HepG2 (cell line): ENCODE data around the gene BTN1A1. TPM values are rescaled to one million over a fixed set of nuclear protein-coding genes. Genes with fewer than 3 reads are reported as not detected.

Experiments used
- DNMT1 ChIP-seq: sonication (generic); formaldehyde crosslinking; IDR thresholded peaks from 2 replicates; pipeline ENCODE4 v1.5.1; 2020; ENCODE audit warnings: mild to moderate bottlenecking, missing genetic modification reagents
- FOXA1 ChIP-seq, 2 experiments: fragments of 450-650 bp in 1 of 2; sonication (generic) in 1 of 2; formaldehyde crosslinking in 1 of 2; IDR thresholded peaks; 2 replicates each; pipeline versions ENCODE4 v1.4.0 to v1.6.1; 2016 to 2020; ENCODE audit warnings: missing genetic modification reagents in 1 of 2
- GATAD1 ChIP-seq: IDR thresholded peaks from 2 replicates; pipeline ENCODE4 v1.6.1; 2016; ENCODE audit warnings: missing genetic modification reagents, missing compliant biosample characterization
- GTF3A ChIP-seq: sonication (generic); formaldehyde crosslinking; conservative IDR thresholded peaks from 2 replicates; pipeline ENCODE4 v1.4.0; 2020; ENCODE audit warnings: mild to moderate bottlenecking, missing genetic modification reagents
- HOXA5 ChIP-seq: sonication (generic); formaldehyde crosslinking; IDR thresholded peaks from 2 replicates; pipeline ENCODE4 v1.4.0; 2020; ENCODE audit warnings: missing genetic modification reagents
- KLF12 ChIP-seq: sonication (generic); formaldehyde crosslinking; IDR thresholded peaks from 2 replicates; pipeline ENCODE4 v1.4.0; 2020; ENCODE audit warnings: missing genetic modification reagents, borderline replicate concordance
- NCOA2 ChIP-seq: sonication (generic); formaldehyde crosslinking; IDR thresholded peaks from 2 replicates; pipeline ENCODE4 v1.8.0; 2022; ENCODE audit warnings: inconsistent platforms
- PITX1 ChIP-seq: sonication (generic); formaldehyde crosslinking; IDR thresholded peaks from 2 replicates; pipeline ENCODE4 v1.5.1; 2020; ENCODE audit warnings: mild to moderate bottlenecking, missing genetic modification reagents
- RXRB ChIP-seq: IDR thresholded peaks from 2 replicates; pipeline ENCODE4 v1.6.1; 2016; ENCODE audit warnings: borderline replicate concordance, missing genetic modification reagents, missing compliant biosample characterization
- SALL1 ChIP-seq: sonication (generic); formaldehyde crosslinking; IDR thresholded peaks from 2 replicates; pipeline ENCODE4 v1.8.0; 2022; ENCODE audit warnings: mild to moderate bottlenecking, missing genetic modification reagents
- SCMH1 ChIP-seq: sonication (generic); formaldehyde crosslinking; IDR thresholded peaks from 2 replicates; pipeline ENCODE4 v1.9.0; 2021; ENCODE audit warnings: missing genetic modification reagents, mild to moderate bottlenecking, borderline replicate concordance
- TBP ChIP-seq: sonication (generic); formaldehyde crosslinking; IDR thresholded peaks from 2 replicates; pipeline ENCODE4 v1.5.0; 2020; ENCODE audit warnings: missing genetic modification reagents
- TFAP4 ChIP-seq: sonication (generic); IDR thresholded peaks from 2 replicates; pipeline ENCODE4 v1.6.1; 2016; ENCODE audit warnings: low read depth, borderline replicate concordance
- ZBTB42 ChIP-seq: sonication (generic); formaldehyde crosslinking; IDR thresholded peaks from 2 replicates; pipeline ENCODE4 v1.5.0; 2020; ENCODE audit warnings: mild to moderate bottlenecking, missing genetic modification reagents
- ZBTB7A ChIP-seq: sonication (generic); formaldehyde crosslinking; IDR thresholded peaks from 2 replicates; pipeline ENCODE4 v1.8.0; 2022; ENCODE audit warnings: mild to moderate bottlenecking, missing genetic modification reagents
- ZNF350 ChIP-seq: sonication (generic); formaldehyde crosslinking; IDR thresholded peaks from 2 replicates; pipeline ENCODE4 v1.4.0; 2020; ENCODE audit warnings: mild to moderate bottlenecking, low read depth, missing genetic modification reagents, borderline replicate concordance
- ZNF550 ChIP-seq: sonication (generic); formaldehyde crosslinking; IDR thresholded peaks from 2 replicates; pipeline ENCODE4 v1.4.0; 2020; ENCODE audit warnings: mild to moderate bottlenecking, missing genetic modification reagents, borderline replicate concordance
- ZNF558 ChIP-seq: sonication (generic); formaldehyde crosslinking; IDR thresholded peaks from 2 replicates; pipeline ENCODE4 v1.9.0; 2022; ENCODE audit warnings: mild to moderate bottlenecking, missing genetic modification reagents, borderline replicate concordance
- ZNF724P ChIP-seq: sonication (generic); formaldehyde crosslinking; IDR thresholded peaks from 2 replicates; pipeline ENCODE4 v1.8.0; 2022; ENCODE audit warnings: missing genetic modification reagents, borderline replicate concordance
- polyA plus RNA-seq, 8 experiments: library from polyadenylated mRNA; depleted of rRNA in 3 of 8; stranded (reverse) in 7 of 8; unstranded in 1 of 8; fragments of >200 nt; fragmentation: Illumina TruSeq in 4 of 8; extraction: Trizol in 4 of 8; gene quantifications; 2 replicates each; pipeline versions ENCODE4 v1.2.1 to v1.2.3, GENCODE V29; 2011 to 2016; ENCODE audit warnings: low read depth in 4 of 8, missing spikeins in 1 of 8, mixed read lengths in 1 of 8; ENCODE audit not compliant: insufficient read depth in 1 of 8
- total RNA-seq, 5 experiments: library from RNA; depleted of rRNA; stranded (reverse); fragments of >200 nt; fragmentation: Illumina TruSeq; extraction: Trizol; gene quantifications; 2 replicates each; pipeline ENCODE4 v1.2.3, GENCODE V29; 2016; ENCODE audit warnings: low read depth in 1 of 5
- TF ChIP-seq, protein P1 (sequence below): fragments of 450-650 bp; IDR thresholded peaks from 2 replicates; pipeline ENCODE4 v1.6.1; 2017; ENCODE audit warnings: mild to moderate bottlenecking
- TF ChIP-seq, protein P2 (sequence below): sonication (generic); formaldehyde crosslinking; IDR thresholded peaks from 2 replicates; pipeline ENCODE4 v1.9.0; 2021; ENCODE audit warnings: missing genetic modification reagents, mild to moderate bottlenecking, borderline replicate concordance

The BTN1A1 gene
- total and polyA plus RNA-seq, 2 of the 13 experiments (the other 11 are each of a cell fraction or from before 2014, with no cell fraction given) = 0.04 TPM; not detected in 1

DNA sequence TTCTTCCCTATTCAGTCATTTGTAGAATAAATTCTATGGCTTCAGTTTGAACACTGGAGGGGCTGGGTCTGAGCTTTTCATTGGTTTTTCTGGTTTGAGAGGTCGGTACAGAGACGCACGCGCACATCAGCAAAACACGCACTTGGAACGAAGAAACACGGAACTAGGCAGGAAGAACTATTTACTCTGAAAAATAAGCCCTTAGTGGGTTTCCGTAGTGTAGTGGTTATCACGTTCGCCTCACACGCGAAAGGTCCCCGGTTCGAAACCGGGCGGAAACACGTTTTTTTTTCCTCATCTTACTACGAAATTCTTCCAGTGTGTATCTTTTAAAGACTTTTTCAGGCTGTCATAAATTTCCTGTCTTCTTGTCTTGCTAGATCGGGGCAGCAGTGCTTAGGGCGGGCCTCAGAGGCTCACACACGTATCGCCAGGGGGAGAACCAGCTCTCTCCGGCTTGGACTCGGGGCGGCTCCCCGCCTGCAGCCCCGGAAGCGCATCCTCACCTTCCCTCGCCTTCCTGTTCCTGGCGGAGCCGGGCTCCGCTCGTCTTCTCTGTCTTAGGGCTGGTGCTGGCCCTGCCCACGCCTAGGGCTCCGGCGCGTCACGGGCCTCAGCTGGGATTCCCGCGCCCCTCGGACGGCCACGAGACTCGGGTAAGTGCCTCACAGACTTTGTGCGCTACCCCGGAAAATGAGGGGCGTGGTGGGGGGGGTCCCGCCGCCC lies 37.9 kb downstream of the BTN1A1 start, which contains the start of gene HMGN4 (continued):
- TF ChIP-seq SCMH1 (CRISPR knock-in tag) (no peak), HOXA5 (CRISPR knock-in tag) (peak; percentile 85), GTF3A (CRISPR knock-in tag) (no peak; the same call in 1 of the 2 replicates), SALL1 (CRISPR knock-in tag) (peak; percentile 67; the same call in 1 of the 2 replicates), KLF12 (CRISPR knock-in tag) (peak; percentile 94), PITX1 (CRISPR knock-in tag) (0 out of 2 replicates have a peak, but pooled peaks have one; percentile 14), ZNF550 (CRISPR knock-in tag) (no peak), ZNF558 (CRISPR knock-in tag) (no peak), ZNF724P (CRISPR knock-in tag) (no peak; the same call in 1 of the 2 replicates), ZNF350 (peak; percentile 34), FOXA1 (IDR thresholded peaks at IDR 0.05) (no peak), FOXA1 (CRISPR knock-in tag; IDR thresholded peaks at IDR 0.05) (no peak), RXRB (CRISPR knock-in tag) (peak; percentile 43; the same call in 1 of the 2 replicates), ZBTB42 (CRISPR knock-in tag) (no peak), TBP (CRISPR knock-in tag) (no peak), DNMT1 (CRISPR knock-in tag) (no peak), ZBTB7A (CRISPR knock-in tag) (no peak), TFAP4 (peak; percentile 44; the same call in 1 of the 2 replicates), NCOA2 (CRISPR knock-in tag) (peak; percentile 5), GATAD1 (CRISPR knock-in tag) (peak; percentile 77; the same call in 1 of the 2 replicates)
- TF ChIP-seq, protein P1, sequence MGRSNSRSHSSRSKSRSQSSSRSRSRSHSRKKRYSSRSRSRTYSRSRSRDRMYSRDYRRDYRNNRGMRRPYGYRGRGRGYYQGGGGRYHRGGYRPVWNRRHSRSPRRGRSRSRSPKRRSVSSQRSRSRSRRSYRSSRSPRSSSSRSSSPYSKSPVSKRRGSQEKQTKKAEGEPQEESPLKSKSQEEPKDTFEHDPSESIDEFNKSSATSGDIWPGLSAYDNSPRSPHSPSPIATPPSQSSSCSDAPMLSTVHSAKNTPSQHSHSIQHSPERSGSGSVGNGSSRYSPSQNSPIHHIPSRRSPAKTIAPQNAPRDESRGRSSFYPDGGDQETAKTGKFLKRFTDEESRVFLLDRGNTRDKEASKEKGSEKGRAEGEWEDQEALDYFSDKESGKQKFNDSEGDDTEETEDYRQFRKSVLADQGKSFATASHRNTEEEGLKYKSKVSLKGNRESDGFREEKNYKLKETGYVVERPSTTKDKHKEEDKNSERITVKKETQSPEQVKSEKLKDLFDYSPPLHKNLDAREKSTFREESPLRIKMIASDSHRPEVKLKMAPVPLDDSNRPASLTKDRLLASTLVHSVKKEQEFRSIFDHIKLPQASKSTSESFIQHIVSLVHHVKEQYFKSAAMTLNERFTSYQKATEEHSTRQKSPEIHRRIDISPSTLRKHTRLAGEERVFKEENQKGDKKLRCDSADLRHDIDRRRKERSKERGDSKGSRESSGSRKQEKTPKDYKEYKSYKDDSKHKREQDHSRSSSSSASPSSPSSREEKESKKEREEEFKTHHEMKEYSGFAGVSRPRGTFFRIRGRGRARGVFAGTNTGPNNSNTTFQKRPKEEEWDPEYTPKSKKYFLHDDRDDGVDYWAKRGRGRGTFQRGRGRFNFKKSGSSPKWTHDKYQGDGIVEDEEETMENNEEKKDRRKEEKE = no peak
- TF ChIP-seq, protein P2, sequence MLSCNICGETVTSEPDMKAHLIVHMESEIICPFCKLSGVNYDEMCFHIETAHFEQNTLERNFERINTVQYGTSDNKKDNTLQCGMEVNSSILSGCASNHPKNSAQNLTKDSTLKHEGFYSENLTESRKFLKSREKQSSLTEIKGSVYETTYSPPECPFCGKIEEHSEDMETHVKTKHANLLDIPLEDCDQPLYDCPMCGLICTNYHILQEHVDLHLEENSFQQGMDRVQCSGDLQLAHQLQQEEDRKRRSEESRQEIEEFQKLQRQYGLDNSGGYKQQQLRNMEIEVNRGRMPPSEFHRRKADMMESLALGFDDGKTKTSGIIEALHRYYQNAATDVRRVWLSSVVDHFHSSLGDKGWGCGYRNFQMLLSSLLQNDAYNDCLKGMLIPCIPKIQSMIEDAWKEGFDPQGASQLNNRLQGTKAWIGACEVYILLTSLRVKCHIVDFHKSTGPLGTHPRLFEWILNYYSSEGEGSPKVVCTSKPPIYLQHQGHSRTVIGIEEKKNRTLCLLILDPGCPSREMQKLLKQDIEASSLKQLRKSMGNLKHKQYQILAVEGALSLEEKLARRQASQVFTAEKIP (CRISPR knock-in tag) = no peak
